GM23338 (cell line): ENCODE data around the gene NUBP1.

Experiments
- CREB1 ChIP-seq: fragments of 250-450 bp; sonication (Bioruptor Pico); IDR thresholded peaks from 2 replicates; pipeline ENCODE4 v1.5.0; 2020; ENCODE audit warnings: low read depth, mild to moderate bottlenecking, moderate library complexity
- CTCF ChIP-seq, 2 experiments: fragments of 200-600 bp in 1 of 2; sonication (generic) in 1 of 2; conservative IDR thresholded peaks; 2 replicates each; pipeline versions ENCODE4 v1.5.1 to v1.6.1; 2016 to 2017; ENCODE audit warnings: antibody characterized with exemption in 2 of 2, low read depth in 2 of 2, mild to moderate bottlenecking in 2 of 2, moderate library complexity in 1 of 2
- EZH2 ChIP-seq: fragments of 200-600 bp; sonication (generic); IDR thresholded peaks from one replicate; pipeline ENCODE4 v1.8.0; 2017; ENCODE audit warnings: antibody characterized with exemption, mild to moderate bottlenecking, low read depth; ENCODE audit not compliant: unreplicated experiment
- EZH2phosphoT487 ChIP-seq: fragments of 200-600 bp; sonication (generic); IDR thresholded peaks from one replicate; pipeline ENCODE4 v1.8.1; 2018; ENCODE audit warnings: antibody characterized with exemption; ENCODE audit not compliant: unreplicated experiment
- NANOG ChIP-seq: IDR thresholded peaks from 2 replicates; pipeline ENCODE4 v1.6.1; 2016; ENCODE audit warnings: antibody characterized with exemption, borderline replicate concordance
- POLR2AphosphoS5 ChIP-seq: IDR thresholded peaks from 2 replicates; pipeline ENCODE4 v1.6.1; 2016; ENCODE audit warnings: antibody characterized with exemption, low read depth
- REST ChIP-seq: IDR thresholded peaks from one replicate; pipeline ENCODE4 v1.6.1; 2018; ENCODE audit warnings: antibody characterized with exemption; ENCODE audit not compliant: unreplicated experiment

GRCh38 chr16:10740845-10741208 is 2.8 kb upstream of the NUBP1 start:
- TF ChIP-seq POLR2AphosphoS5 (no peak), CTCF (conservative IDR thresholded peaks at IDR 0.05; ENCODE audit: low read depth in 2 of 2) (no peak), EZH2 (no peak), EZH2phosphoT487 (no peak), REST (no peak), CREB1 (CRISPR knock-in tag) (no peak), NANOG (no peak)
